Measurements from ENCODE around the gene MIOX. TPM values are rescaled to one million over a fixed set of nuclear protein-coding genes. Genes with fewer than 3 reads are reported as not detected.

The MIOX gene
- total RNA-seq, 1 donor: not detected

DNA sequence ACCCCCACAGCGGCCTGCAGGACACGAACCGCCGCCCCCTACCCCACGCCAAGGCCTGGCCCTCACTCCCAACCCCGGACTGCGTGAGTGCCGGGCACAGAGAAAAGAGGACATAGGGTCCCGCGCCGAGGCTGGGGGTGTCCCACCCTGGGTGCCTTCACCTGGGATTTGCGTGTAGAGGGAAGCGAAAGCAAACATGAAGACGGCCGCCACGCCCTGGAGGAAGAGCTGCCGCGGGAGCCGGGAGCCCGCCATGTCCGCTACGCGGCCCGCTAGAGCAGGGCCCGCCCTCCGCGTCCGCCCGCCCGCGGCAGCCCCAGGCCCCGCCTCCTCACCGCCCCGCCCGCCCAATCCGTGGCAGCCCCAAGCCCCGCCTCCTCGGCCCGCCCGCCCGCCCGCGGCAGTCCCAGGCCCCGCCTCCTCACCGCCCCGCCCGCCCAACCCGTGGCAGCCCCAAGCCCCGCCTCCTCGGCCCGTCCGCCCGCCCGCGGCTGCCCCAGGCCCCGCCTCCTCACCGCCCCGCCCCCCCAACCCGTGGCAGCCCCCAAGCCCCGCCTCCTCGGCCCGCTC lies 20.8 kb downstream of the MIOX start, which contains the start of gene LMF2:
Gene LMF2, minus strand, starts transcription at position 282 of the 570 bp plus-strand sequence. Its CDS starts 27 bp downstream, at position 255.
- Histone ChIP-seq H3K79me2 (ENCODE audit: insufficient read depth, low read length) (peaks cover 57% of the 10 kb centered on the region), H3K4me2 (ENCODE audit: insufficient read depth, low read length) (peak within 1 kb of the TSS; percentile 95), H3K27me3 (ENCODE audit: insufficient read depth, low read length) (no peaks in the 10 kb centered on the region), H3K36me3 (ENCODE audit: insufficient read depth, low read length) (peaks cover 16% of the 10 kb centered on the region), H3K4me1 (ENCODE audit: insufficient read depth, low read length) (peaks cover 13% of the 10 kb centered on the region), H3K4me3 (ENCODE audit: insufficient read depth, low read length) (peak within 1 kb of the TSS; percentile 99), H3K27ac (ENCODE audit: low read depth, low read length) (peak within 1 kb of the TSS; percentile 72), H4K20me1 (ENCODE audit: insufficient read depth, low read length) (peaks cover 11% of the 10 kb centered on the region), H3K9me3 (ENCODE audit: low read depth, low read length) (no peaks in the 10 kb centered on the region), H2AFZ (ENCODE audit: low read length) (peak within 1 kb of the TSS; percentile 95)
- no peak for TF ChIP-seq CTCF (IDR thresholded peaks at IDR 0.05; ENCODE audit: extremely low read depth, low read depth, low read length)
- peak; percentile 100 for DNase-seq (ENCODE audit: insufficient read length, low spot score, missing footprints)

- Histone ChIP-seq H3K4me3 (ENCODE audit: insufficient read depth, low read length) (peak within 1 kb of the TSS; percentile 99), H3K4me2 (ENCODE audit: insufficient read depth, low read length) (peak within 1 kb of the TSS; percentile 95), H3K36me3 (ENCODE audit: insufficient read depth, low read length) (peaks cover 9% of the 10 kb centered on the region), H3K27ac (ENCODE audit: low read depth, low read length) (peak within 1 kb of the TSS; percentile 72), H3K4me1 (ENCODE audit: insufficient read depth, low read length) (peaks cover 13% of the 10 kb centered on the region), H3K9me3 (ENCODE audit: low read depth, low read length) (no peaks in the 10 kb centered on the region), H4K20me1 (ENCODE audit: insufficient read depth, low read length) (peaks cover 9% of the 10 kb centered on the region), H3K79me2 (ENCODE audit: insufficient read depth, low read length) (peaks cover 64% of the 10 kb centered on the region), H3K27me3 (ENCODE audit: insufficient read depth, low read length) (no peaks in the 10 kb centered on the region), H2AFZ (ENCODE audit: low read length) (peak within 1 kb of the TSS; percentile 95)
- peak; percentile 100 for DNase-seq (ENCODE audit: insufficient read length, low spot score, missing footprints)
- TF ChIP-seq CTCF (IDR thresholded peaks at IDR 0.05; ENCODE audit: extremely low read depth, low read depth, low read length): no peak
These were observed 21.6 kb downstream of the MIOX start, which contains the start of gene NCAPH2 for GRCh38 chr22:50507991-50508884. TSS of gene NCAPH2 (plus strand) at chr22:50508224. CDS start at chr22:50508338, 114 bp downstream.

- H3K27ac ChIP-seq (ENCODE audit: low read depth, low read length): peak overlapping the region; percentile 48
- H3K4me1 ChIP-seq (ENCODE audit: insufficient read depth, low read length): peaks cover 13% of the 10 kb centered on the region
- peaks cover 7% of the 10 kb centered on the region for H3K36me3 ChIP-seq (ENCODE audit: insufficient read depth, low read length)
- TF ChIP-seq CTCF (IDR thresholded peaks at IDR 0.05; ENCODE audit: extremely low read depth, low read depth, low read length): no peak
- H3K79me2 ChIP-seq (ENCODE audit: insufficient read depth, low read length): peaks cover 71% of the 10 kb centered on the region
- DNase-seq (ENCODE audit: insufficient read length, low spot score, missing footprints): peak; percentile 87
- H3K4me3 ChIP-seq (ENCODE audit: insufficient read depth, low read length): peak overlapping the region; percentile 93
- peak overlapping the region; percentile 92 for H3K4me2 ChIP-seq (ENCODE audit: insufficient read depth, low read length)
- H4K20me1 ChIP-seq (ENCODE audit: insufficient read depth, low read length): peaks cover 9% of the 10 kb centered on the region
- H3K9me3 ChIP-seq (ENCODE audit: low read depth, low read length): no peaks in the 10 kb centered on the region
- no peaks in the 10 kb centered on the region for H3K27me3 ChIP-seq (ENCODE audit: insufficient read depth, low read length)
- peak overlapping the region; percentile 85 for H2AFZ ChIP-seq (ENCODE audit: low read length)
These were observed 22.2 kb downstream of the MIOX start for GRCh38 chr22:50508897-50509296.

DNA sequence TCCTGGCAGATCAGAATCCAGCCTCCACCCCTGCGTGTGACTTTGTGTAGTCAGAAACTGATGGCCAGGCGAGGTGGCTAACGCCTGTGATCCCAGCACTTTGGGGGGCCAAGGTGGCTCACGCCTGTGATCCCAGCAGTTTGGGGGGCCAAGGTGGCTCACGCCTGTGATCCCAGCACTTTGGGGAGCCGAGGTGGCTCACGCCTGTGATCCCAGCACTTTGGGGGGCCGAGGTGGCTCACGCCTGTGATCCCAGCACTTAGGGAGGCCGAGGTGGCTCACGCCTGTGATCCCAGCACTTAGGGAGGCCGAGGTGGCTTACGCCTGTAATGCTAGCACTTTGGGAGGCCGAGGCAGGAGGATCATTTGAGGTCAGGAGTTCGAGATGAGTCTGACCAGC lies 26.5 kb downstream of the MIOX start:
- H4K20me1 ChIP-seq (ENCODE audit: insufficient read depth, low read length): peaks cover 2% of the 10 kb centered on the region
- no peaks in the 10 kb centered on the region for H3K9me3 ChIP-seq (ENCODE audit: low read depth, low read length)
- no peak overlapping the region for H3K4me2 ChIP-seq (ENCODE audit: insufficient read depth, low read length)
- no peak overlapping the region for H3K4me3 ChIP-seq (ENCODE audit: insufficient read depth, low read length)
- peaks cover 9% of the 10 kb centered on the region for H3K4me1 ChIP-seq (ENCODE audit: insufficient read depth, low read length)
- no peaks in the 10 kb centered on the region for H3K27me3 ChIP-seq (ENCODE audit: insufficient read depth, low read length)
- H2AFZ ChIP-seq (ENCODE audit: low read length): no peak overlapping the region
- no peak for DNase-seq (ENCODE audit: insufficient read length, low spot score, missing footprints)
- peaks cover 5% of the 10 kb centered on the region for H3K36me3 ChIP-seq (ENCODE audit: insufficient read depth, low read length)
- H3K79me2 ChIP-seq (ENCODE audit: insufficient read depth, low read length): peaks cover 77% of the 10 kb centered on the region
- TF ChIP-seq CTCF (IDR thresholded peaks at IDR 0.05; ENCODE audit: extremely low read depth, low read depth, low read length): no peak
- no peak overlapping the region for H3K27ac ChIP-seq (ENCODE audit: low read depth, low read length)
